ENCODE results near the gene ETV5. TPM values are rescaled to one million over a fixed set of nuclear protein-coding genes. Genes with fewer than 3 reads are reported as not detected.

Gene ETV5
- total RNA-seq, 1 donor from 2014 or later, result 42.2 TPM

DNA sequence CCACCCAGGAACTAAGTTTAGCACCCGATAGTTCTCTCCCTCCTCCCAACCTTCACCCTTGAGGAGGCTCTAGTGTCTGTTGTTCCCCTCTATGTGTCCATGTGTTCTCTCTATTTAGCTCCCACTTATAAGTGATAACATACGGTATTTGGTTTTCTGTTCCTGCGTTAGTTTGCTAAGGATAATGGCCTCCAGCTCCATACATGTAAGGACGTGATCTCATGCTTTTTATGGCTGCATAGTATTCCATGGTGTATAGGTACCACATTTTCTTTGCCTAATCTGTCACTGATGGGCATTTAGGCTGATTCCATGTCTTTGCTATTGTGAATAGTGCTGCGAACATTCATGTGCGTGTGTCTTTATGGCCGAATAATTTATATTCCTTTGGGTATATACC lies 104.2 kb downstream of the ETV5 start:
- Mint-ChIP-seq H3K4me3 (no peak overlapping the region), H3K27ac (no peak overlapping the region), H3K9me3 (no peaks in the 10 kb centered on the region), H3K4me1 (ENCODE audit: unreplicated experiment) (no peaks in the 10 kb centered on the region), H3K36me3 (no peaks in the 10 kb centered on the region), H3K27me3 (peaks cover 6% of the 10 kb centered on the region)
- DNase-seq (ENCODE audit: extremely low spot score, unreplicated experiment), result no peak
- TF ChIP-seq, protein P1, sequence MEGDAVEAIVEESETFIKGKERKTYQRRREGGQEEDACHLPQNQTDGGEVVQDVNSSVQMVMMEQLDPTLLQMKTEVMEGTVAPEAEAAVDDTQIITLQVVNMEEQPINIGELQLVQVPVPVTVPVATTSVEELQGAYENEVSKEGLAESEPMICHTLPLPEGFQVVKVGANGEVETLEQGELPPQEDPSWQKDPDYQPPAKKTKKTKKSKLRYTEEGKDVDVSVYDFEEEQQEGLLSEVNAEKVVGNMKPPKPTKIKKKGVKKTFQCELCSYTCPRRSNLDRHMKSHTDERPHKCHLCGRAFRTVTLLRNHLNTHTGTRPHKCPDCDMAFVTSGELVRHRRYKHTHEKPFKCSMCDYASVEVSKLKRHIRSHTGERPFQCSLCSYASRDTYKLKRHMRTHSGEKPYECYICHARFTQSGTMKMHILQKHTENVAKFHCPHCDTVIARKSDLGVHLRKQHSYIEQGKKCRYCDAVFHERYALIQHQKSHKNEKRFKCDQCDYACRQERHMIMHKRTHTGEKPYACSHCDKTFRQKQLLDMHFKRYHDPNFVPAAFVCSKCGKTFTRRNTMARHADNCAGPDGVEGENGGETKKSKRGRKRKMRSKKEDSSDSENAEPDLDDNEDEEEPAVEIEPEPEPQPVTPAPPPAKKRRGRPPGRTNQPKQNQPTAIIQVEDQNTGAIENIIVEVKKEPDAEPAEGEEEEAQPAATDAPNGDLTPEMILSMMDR (conservative IDR thresholded peaks at IDR 0.05), result no peak

DNA sequence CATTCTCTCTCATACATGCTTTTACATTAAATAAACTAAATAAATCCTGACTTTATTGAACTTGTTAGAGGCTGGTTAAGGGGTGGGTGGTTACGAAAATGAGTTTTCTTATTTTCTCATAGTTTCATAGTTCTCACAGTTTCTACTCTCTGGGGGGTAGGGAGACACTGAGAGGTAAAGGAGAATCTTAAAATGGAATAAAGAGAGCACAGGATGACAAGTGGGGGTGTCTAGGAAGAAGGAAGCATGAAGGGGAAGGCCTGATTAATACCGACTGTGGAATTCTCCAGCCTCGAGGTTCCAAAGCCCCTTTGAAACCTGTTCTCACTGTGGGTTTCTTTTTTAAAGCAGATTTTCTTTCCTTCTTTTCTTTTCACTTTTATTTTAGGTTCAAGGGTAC lies 104.7 kb downstream of the ETV5 start:
- Mint-ChIP-seq H3K36me3 (no peaks in the 10 kb centered on the region), H3K4me3 (no peak overlapping the region), H3K9me3 (no peaks in the 10 kb centered on the region), H3K27me3 (peaks cover 6% of the 10 kb centered on the region), H3K4me1 (ENCODE audit: unreplicated experiment) (no peaks in the 10 kb centered on the region), H3K27ac (no peak overlapping the region)
- TF ChIP-seq, protein P1 (conservative IDR thresholded peaks at IDR 0.05), result no peak
- no peak for DNase-seq (ENCODE audit: extremely low spot score, unreplicated experiment)

DNA sequence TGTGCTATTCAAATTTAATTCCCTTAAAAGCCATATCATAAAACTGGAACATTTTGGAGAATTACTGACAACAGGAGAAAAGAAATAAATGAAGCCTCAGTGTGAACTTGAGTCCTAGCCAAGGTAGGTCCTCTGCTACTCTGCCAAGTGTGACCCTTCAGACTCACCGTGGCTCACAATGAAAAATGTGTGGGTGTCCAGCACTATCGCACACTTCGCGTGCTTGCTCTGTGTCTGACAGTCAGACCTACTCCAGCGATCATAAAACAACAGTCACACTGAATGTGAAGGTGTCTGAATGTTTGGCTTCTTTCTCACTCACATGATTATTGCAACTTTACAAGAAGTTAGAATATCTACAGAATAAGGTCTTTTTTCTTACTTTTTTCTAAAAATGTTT lies 105.3 kb downstream of the ETV5 start:
- TF ChIP-seq, protein P1 (conservative IDR thresholded peaks at IDR 0.05), result no peak
- Mint-ChIP-seq H3K27ac (no peak overlapping the region), H3K27me3 (peaks cover 6% of the 10 kb centered on the region), H3K4me1 (ENCODE audit: unreplicated experiment) (no peaks in the 10 kb centered on the region), H3K9me3 (no peaks in the 10 kb centered on the region), H3K4me3 (no peak overlapping the region), H3K36me3 (no peaks in the 10 kb centered on the region)
- DNase-seq (ENCODE audit: extremely low spot score, unreplicated experiment), result no peak

GRCh38 chr3:186002884-186003472 lies 105.9 kb downstream of the ETV5 start:
- Mint-ChIP-seq H3K9me3 (no peaks in the 10 kb centered on the region), H3K27me3 (peaks cover 6% of the 10 kb centered on the region), H3K27ac (no peak overlapping the region), H3K36me3 (no peaks in the 10 kb centered on the region), H3K4me1 (ENCODE audit: unreplicated experiment) (no peaks in the 10 kb centered on the region), H3K4me3 (no peak overlapping the region)
- TF ChIP-seq, protein P1 (conservative IDR thresholded peaks at IDR 0.05), result peak; percentile 53
- no peak for DNase-seq (ENCODE audit: extremely low spot score, unreplicated experiment)

GRCh38 chr3:186001842-186002241 lies 107.0 kb downstream of the ETV5 start:
- Mint-ChIP-seq H3K9me3 (no peaks in the 10 kb centered on the region), H3K27me3 (peaks cover 7% of the 10 kb centered on the region), H3K4me3 (no peak overlapping the region), H3K36me3 (no peaks in the 10 kb centered on the region), H3K27ac (no peak overlapping the region), H3K4me1 (ENCODE audit: unreplicated experiment) (no peaks in the 10 kb centered on the region)
- TF ChIP-seq, protein P1 (conservative IDR thresholded peaks at IDR 0.05), result no peak
- no peak for DNase-seq (ENCODE audit: extremely low spot score, unreplicated experiment)

GRCh38 chr3:185999221-185999620 lies 109.7 kb downstream of the ETV5 start:
- TF ChIP-seq, protein P1 (conservative IDR thresholded peaks at IDR 0.05), result no peak
- Mint-ChIP-seq H3K36me3 (no peaks in the 10 kb centered on the region), H3K27ac (no peak overlapping the region), H3K27me3 (peaks cover 17% of the 10 kb centered on the region), H3K4me1 (ENCODE audit: unreplicated experiment) (no peaks in the 10 kb centered on the region), H3K9me3 (no peaks in the 10 kb centered on the region), H3K4me3 (no peak overlapping the region)
- no peak for DNase-seq (ENCODE audit: extremely low spot score, unreplicated experiment)
